Measurements from ENCODE around the gene CRTAC1. TPM values are rescaled to one million over a fixed set of nuclear protein-coding genes. Genes with fewer than 3 reads are reported as not detected.

The CRTAC1 gene
- total RNA-seq, 4 donors from 2014 or later: 1.4 to 3.5 (median 2.3) TPM

DNA sequence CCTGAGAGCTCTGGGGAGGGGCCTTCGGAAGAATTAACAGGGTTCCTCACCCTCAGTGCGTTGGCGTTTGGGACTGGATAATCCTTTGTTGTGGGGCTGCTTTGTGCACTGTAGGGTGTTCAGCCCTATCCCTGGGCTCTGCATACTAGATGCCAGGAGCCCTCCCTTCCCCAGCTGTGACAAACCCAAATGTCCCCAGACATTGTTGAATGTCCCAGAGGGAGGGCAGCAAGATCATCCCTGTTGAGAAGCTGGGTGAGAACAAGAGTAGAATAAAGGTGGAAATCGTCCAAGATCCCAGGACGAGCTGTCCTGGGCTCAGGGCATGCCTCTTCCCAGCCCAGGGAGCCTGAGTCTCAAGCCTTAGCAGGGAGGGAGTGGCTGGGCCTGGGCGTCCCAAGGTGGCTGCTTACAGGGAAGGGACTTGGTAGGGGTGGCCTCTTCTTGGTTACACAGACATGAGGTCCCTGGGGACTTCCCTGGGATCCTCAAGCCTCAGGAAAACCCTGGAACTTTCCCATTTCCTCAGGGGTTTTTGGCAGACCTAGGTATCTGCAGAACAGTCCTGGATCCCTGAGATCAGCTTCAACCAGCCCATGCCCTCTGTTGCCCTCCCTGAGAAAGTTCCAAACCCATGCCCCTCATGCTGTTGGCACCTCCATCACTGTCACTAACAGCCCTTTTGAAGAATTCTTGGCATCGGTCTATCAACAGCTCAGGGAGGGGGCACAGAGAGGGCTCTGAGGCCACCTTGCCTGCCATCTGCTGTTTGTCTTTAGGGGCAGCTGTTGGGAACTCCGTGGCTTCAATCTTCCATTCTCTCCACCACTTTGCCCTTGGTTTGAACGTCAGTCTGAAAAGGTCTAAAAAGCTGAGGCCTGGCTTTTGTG, 127.0 kb downstream of the CRTAC1 start:
- intact Hi-C loops (cut with DNase I; ENCODE audit: low total_unique reads): no loop called here
- TF ChIP-seq CTCF (IDR thresholded peaks at IDR 0.05): no peak
- 61 to 67% methylated on average over 8 to 9 of the region's 9 CpGs for WGBS, 2 donors
- H3K4me3 ChIP-seq (ENCODE audit: low read depth, poor library complexity, severe bottlenecking): no peak overlapping the region
- no peak for DNase-seq (ENCODE audit: low spot score in 2 of 2)

DNA sequence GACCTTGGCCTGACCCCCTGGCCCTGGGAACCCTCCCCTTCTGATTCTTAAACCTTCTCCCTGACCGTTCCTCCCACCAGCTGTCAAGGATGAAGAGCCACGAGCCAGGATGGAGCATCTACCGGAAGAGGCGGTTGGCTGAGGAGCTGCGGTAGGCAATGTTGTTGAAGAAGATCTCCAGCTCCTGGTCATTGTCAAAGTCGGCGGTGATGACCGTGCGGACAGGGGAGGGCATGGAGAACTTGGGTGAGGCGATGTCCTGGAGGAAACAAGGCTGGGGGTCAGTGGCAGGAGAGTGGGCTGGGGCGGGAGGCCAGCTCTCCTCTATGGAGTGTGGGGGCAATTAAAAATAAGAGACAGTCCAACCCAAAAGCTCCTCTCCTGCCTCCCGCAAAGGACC, 129.0 kb downstream of the CRTAC1 start:
- intact Hi-C loops (cut with DNase I; ENCODE audit: low total_unique reads): no loop called here
- whole genome bisulfite sequencing, 2 donors: 88 to 92% methylated on average over 12 of the region's 12 CpGs
- no peak overlapping the region for H3K4me3 ChIP-seq (ENCODE audit: low read depth, poor library complexity, severe bottlenecking)
- TF ChIP-seq POLR2A (IDR thresholded peaks at IDR 0.05) (no peak), CTCF (IDR thresholded peaks at IDR 0.05) (no peak)
- no peak for DNase-seq (ENCODE audit: low spot score in 2 of 2)

DNA sequence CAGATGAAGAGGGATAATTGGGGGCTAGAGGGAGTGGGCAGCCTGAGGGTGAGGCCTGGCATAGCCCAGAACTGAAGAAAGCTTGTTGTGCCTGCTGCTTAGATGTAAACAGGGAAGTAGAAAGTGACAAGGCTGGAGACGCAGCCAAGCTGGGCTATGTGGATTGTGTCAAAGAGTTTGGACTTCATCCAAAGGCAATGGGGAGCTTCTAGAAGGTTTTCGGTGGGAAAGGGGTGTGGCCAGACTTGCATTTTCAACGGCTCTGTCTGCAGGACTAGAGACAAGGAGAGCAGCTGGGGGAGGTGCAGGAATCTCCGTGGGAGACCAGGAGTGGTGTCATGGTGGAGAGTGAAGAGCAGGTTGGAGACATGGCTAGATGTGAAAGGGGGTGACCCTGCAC, 132.0 kb downstream of the CRTAC1 start:
- 38 to 42% methylated on average over 4 of the region's 4 CpGs for WGBS, 2 donors
- intact Hi-C loops (cut with DNase I; ENCODE audit: low total_unique reads): no loop called here
- no peak for TF ChIP-seq CTCF (IDR thresholded peaks at IDR 0.05)
- TF ChIP-seq POLR2A (IDR thresholded peaks at IDR 0.05): no peak
- H3K4me3 ChIP-seq (ENCODE audit: low read depth, poor library complexity, severe bottlenecking): no peak overlapping the region
- no peak for DNase-seq (ENCODE audit: low spot score in 2 of 2)

GRCh38 chr10:97896756-97897358, 133.6 kb downstream of the CRTAC1 start:
- TF ChIP-seq POLR2A (IDR thresholded peaks at IDR 0.05) (no peak), CTCF (IDR thresholded peaks at IDR 0.05) (no peak)
- 90 to 97% methylated on average over 13 of the region's 13 CpGs for WGBS, 2 donors
- intact Hi-C loops (cut with DNase I; ENCODE audit: low total_unique reads): no loop called here
- no peak for DNase-seq (ENCODE audit: low spot score in 2 of 2)
- no peak overlapping the region for H3K4me3 ChIP-seq (ENCODE audit: low read depth, poor library complexity, severe bottlenecking)

DNA sequence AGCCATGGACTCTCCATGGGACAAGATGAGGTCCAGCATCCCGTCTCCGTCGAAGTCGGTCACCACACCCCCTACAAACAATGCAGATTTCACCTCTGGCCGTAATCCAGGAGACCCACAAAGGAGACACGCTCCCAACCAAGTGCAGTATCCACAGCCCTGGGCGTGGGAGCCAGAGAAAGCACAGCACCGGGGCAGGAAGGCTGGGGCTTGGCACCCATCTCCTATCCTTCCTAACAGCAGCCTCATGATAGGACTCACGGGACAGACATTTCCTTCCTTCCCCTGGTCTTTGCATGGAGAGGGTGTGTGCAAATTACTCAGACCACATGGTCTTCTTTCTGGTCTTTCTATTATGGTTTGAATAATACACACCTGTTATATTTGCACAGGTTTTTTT, 134.5 kb downstream of the CRTAC1 start:
- TF ChIP-seq CTCF (IDR thresholded peaks at IDR 0.05) (no peak), POLR2A (IDR thresholded peaks at IDR 0.05) (no peak)
- no peak for DNase-seq (ENCODE audit: low spot score in 2 of 2)
- H3K4me3 ChIP-seq (ENCODE audit: low read depth, poor library complexity, severe bottlenecking): no peak overlapping the region
- intact Hi-C loops (cut with DNase I; ENCODE audit: low total_unique reads): no loop called here
- WGBS, 2 donors: 60 to 72% methylated on average over 9 of the region's 9 CpGs

Data from lower leg skin (tissue), 4 donors.